GM18517 (cell line): ENCODE measurements around the gene OTOP3.
"Not testable (repeated sequence)": the region's sequence is repeated elsewhere in the genome, so short reads cannot be mapped to it uniquely, and the experiment has no call there.

ENCODE experiments used
- ATAC-seq: cut with Tn5 transposase; IDR thresholded peaks from one replicate; pipeline ENCODE4 v1.9.1; 2021; ENCODE audit warnings: mild to moderate bottlenecking, moderate library complexity; ENCODE audit not compliant: unreplicated experiment

The OTOP3 gene, protein sequence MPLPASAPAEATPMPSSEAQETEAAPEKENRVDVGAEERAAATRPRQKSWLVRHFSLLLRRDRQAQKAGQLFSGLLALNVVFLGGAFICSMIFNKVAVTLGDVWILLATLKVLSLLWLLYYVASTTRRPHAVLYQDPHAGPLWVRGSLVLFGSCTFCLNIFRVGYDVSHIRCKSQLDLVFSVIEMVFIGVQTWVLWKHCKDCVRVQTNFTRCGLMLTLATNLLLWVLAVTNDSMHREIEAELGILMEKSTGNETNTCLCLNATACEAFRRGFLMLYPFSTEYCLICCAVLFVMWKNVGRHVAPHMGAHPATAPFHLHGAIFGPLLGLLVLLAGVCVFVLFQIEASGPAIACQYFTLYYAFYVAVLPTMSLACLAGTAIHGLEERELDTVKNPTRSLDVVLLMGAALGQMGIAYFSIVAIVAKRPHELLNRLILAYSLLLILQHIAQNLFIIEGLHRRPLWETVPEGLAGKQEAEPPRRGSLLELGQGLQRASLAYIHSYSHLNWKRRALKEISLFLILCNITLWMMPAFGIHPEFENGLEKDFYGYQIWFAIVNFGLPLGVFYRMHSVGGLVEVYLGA

GRCh38 chr17:74935585-74936469, at the start of gene OTOP3:
TSS of gene OTOP3 (plus strand) at chr17:74935898. CDS start at chr17:74935922, 24 bp downstream.
- no peak for ATAC-seq

DNA sequence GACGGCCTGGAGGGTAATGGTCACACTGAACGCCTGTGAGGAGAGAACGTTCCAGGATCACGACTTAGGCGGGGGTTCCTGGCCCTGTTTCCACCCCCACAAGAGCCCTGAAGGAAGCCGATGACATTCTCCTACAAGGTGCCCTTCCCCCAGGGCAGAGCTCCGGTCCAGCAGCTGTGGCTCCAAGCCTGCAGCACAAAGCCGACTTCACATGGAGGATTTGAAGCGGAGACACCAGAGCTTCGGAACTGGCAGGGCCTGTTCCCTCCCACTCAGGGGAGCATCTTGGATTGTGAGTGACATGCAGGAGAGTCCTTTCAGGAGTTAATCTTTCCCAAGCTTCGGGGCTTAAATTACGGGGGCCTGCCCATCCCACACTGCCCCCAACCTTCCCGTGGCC, 47.2 kb upstream of the OTOP3 start:
- ATAC-seq, result no peak

GRCh38 chr17:74890554-74890953, 45.1 kb upstream of the OTOP3 start:
- no peak for ATAC-seq

GRCh38 chr17:74892013-74892841, 43.5 kb upstream of the OTOP3 start:
- no peak for ATAC-seq

DNA sequence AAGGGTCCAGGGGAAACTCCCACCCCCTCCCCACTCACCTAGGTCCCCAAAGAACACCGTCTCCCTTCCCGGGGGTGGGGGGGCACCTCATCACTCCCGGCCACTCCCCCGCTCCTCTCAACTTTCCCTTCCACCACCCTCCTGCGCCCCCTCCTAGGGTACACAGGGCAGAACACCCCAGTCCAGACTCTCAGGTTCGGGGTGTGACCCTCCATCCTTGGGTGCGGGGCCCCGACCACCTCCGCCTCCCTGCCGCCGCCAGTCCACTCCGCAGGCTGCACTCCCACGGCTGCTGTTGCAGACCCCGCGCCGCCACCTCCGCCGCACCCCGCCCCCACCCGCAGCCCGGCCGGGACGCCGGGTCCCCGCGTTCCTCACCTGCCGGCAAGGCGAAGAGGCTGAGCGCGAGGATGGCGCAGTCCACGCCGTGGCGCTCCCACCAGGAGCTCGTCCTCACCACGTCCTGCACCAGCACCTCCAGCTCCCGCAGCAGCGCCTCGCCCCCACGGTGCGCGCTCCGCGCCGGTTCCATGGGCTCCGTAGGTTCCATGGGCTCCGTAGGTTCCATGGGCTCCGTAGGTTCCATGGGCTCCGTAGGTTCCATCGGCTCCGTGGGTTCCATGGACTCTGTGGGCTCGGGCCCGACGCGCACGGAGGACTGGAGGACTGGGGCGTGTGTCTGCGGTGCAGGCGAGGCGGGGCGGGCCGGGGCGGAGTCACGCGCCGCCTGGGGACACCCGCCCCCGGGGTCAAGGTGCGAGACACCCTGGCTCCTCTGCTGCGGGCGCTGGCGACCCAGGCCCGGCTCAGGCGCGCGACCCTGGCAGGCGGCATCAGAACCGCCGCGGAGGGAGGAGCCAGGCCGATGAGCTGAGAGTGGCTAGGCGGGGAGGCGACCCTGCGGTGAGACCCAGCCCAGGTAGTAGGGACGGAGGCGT, 42.5 kb upstream of the OTOP3 start, which contains the start of gene FADS6:
Gene FADS6 (minus strand): TSS at position 660 of the 938 bp plus-strand sequence. CDS start 38 bp downstream, at position 622.
- no peak for ATAC-seq

DNA sequence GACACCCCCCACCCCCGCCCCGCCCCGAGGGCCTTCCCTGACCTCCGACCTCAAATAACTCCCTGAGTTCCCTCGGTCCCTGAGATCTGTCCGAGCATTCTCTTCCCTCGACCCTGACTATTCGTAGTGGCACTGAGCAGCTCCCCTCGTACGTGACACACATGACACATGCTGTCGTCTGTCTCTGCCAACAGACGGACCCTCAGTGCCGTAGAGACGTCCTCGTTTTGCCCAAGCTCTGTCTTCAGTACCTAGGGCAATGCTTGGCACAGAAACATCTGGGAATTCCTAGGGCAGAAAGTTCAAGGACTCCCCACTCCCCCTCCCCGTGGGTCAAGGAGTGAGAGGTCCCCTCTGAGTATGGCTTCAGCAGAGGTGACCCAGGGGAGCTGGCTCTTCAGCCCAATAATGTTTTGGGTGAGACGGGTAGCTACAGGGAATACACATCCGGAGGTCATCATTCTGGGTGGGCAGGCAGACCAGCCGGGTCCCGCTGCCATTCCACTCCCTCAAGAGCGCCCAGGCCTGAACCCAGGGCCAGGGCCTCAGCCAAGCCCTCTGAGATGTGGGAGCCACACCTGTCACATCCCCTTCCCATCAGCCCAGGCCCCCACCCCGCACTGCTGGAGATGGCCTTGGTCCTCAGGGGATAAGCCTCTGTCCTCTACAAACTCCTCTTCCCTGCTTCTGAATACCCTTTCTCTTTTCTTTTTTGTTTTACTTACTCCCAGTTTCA, 41.6 kb upstream of the OTOP3 start:
- ATAC-seq, result no peak

DNA sequence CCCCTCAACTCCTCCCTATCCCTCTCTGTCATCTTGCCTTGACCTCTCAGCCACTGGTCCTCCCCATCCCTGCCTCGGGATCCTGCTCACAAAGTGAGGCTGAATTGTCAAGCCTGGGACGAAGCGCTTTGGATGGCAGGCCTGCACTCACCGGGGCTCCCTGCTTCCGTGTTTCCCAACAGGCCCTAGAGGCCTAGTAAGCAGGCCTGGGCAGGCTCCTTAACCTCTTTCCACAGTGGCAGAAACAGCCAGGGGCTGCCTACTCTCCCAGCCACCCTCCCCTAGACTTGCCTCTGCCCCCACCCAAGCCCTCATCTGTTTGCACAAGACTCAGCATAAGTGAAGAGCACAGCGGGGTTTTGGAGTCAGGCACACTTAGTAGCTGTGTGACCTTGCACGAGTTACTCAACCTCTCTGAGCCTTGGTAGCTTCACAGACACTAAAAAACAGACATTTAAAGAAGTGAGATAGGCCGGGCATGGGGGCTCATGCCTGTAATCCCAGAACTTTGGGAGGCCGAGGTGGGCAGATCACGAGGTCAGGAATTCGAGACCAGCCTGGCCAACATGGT, 37.2 kb upstream of the OTOP3 start:
- no peak for ATAC-seq

GRCh38 chr17:74900208-74900607, 35.5 kb upstream of the OTOP3 start:
- ATAC-seq, result no peak

GRCh38 chr17:74901353-74902135, 34.2 kb upstream of the OTOP3 start:
- ATAC-seq, result no peak

GRCh38 chr17:74903034-74903433, 32.7 kb upstream of the OTOP3 start:
- no peak for ATAC-seq

- no peak for ATAC-seq
Observed at GRCh38 chr17:74903671-74904070, 32.0 kb upstream of the OTOP3 start.

- ATAC-seq, result no peak
Observed at GRCh38 chr17:74904687-74905409, 30.9 kb upstream of the OTOP3 start.

DNA sequence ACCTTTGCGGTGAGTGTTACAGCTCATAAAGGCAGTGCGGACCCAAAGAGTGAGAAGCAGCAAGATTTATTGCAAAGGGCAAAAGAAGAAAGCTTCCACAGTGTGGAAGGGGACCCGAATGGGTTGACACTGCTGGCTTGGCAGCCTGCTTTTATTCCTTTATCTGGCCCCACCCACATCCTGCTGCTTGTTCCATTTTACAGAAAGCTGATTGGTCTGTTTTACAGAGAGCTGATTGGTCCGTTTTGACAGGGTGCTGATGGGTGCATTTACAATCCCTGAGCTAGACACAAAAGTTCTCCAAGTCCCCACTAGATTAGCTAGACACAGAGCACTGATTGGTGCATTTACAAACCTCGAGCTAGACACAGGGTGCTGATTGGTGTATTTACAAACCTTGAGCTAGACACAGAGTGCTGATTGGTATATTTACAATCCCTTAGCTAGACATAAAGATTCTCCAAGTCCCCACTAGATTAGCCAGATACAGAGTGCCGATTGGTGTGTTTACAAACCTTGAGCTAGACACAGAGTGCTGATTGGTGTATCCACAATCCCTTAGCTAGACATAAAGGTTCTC, 29.4 kb upstream of the OTOP3 start:
- not testable (repeated sequence) for ATAC-seq

DNA sequence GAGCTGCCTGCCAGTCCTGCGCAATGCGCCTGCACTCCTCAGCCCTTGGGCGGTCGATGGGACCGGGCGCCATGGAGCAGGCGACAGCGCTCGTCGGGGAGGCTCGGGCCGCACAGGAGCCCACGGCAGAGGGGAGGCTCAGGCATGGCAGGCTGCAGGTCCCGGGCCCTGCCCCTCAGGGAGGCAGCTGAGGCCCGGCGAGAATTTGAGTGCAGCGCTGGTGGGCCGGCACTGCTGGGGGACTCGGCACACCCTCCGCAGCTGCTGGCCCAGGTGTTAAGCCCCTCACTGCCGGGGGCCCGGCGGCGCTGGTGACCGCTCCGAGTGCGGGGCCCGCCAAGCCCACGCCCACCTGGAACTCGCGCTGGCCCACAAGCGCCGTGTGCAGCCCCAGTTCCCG, 28.7 kb upstream of the OTOP3 start:
- ATAC-seq, result no peak

- not testable (repeated sequence) for ATAC-seq
Observed at GRCh38 chr17:74909097-74909496, 26.6 kb upstream of the OTOP3 start.

DNA sequence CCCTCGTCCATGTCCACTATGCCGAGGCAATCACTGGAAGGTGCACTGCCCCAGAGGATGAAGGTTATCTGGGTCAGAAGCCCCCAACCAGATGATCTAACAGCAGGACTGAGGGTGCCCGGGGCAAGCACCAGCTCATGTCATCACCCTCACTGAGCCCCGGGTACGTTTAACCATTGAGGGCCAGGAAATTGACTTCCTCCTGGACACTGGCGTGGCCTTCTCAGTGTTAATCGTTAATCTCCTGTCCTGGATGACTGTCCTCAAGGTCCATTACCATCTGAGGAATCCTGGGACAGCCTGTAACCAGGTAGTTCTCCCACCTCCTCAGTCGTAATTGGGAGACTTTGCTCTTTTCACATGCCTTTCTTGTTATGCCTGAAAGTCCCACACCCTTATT, 24.3 kb upstream of the OTOP3 start:
- ATAC-seq, result not testable (repeated sequence)
